ENCODE data around the gene MYH9.
"Not testable (repeated sequence)": the region's sequence is repeated elsewhere in the genome, so short reads cannot be mapped to it uniquely, and the experiment has no call there.

The MYH9 gene

GRCh38 chr22:36267058-36267457 lies 120.7 kb downstream of the MYH9 start:
- no peak for DNase-seq (ENCODE audit: low read depth)

- not testable (repeated sequence) for DNase-seq (ENCODE audit: low read depth)
Observed at GRCh38 chr22:36263886-36264664, 123.7 kb downstream of the MYH9 start.

- DNase-seq (ENCODE audit: low read depth), result not testable (repeated sequence)
Observed at GRCh38 chr22:36263216-36263673, 124.5 kb downstream of the MYH9 start.

GRCh38 chr22:36262307-36262706 lies 125.5 kb downstream of the MYH9 start:
- not testable (repeated sequence) for DNase-seq (ENCODE audit: low read depth)

- not testable (repeated sequence) for DNase-seq (ENCODE audit: low read depth)
Observed at GRCh38 chr22:36261675-36262074, 126.1 kb downstream of the MYH9 start.

GRCh38 chr22:36259615-36260300 lies 128.0 kb downstream of the MYH9 start:
- DNase-seq (ENCODE audit: low read depth), result no peak

- no peak for DNase-seq (ENCODE audit: low read depth)
Observed at GRCh38 chr22:36258701-36259614, 128.8 kb downstream of the MYH9 start.

- DNase-seq (ENCODE audit: low read depth), result no peak
Observed at GRCh38 chr22:36257948-36258670, 129.7 kb downstream of the MYH9 start.

- DNase-seq (ENCODE audit: low read depth), result no peak
Observed at GRCh38 chr22:36257308-36257707, 130.5 kb downstream of the MYH9 start.

- DNase-seq (ENCODE audit: low read depth), result no peak
Observed at GRCh38 chr22:36256478-36256877, 131.3 kb downstream of the MYH9 start.

GRCh38 chr22:36255572-36255971 lies 132.2 kb downstream of the MYH9 start:
- DNase-seq (ENCODE audit: low read depth), result not testable (repeated sequence)

GRCh38 chr22:36253523-36254490 lies 134.0 kb downstream of the MYH9 start:
- DNase-seq (ENCODE audit: low read depth), result no peak

GRCh38 chr22:36252754-36253522 lies 134.8 kb downstream of the MYH9 start, which contains the start of gene APOL1:
APOL1 (plus strand) TSS chr22:36253133; CDS start chr22:36254956, 1,823 bp downstream.
- DNase-seq (ENCODE audit: low read depth), result no peak

GRCh38 chr22:36251979-36252608 lies 135.7 kb downstream of the MYH9 start:
- not testable (repeated sequence) for DNase-seq (ENCODE audit: low read depth)

- not testable (repeated sequence) for DNase-seq (ENCODE audit: low read depth)
Observed at GRCh38 chr22:36250292-36250960, 137.3 kb downstream of the MYH9 start.

- no peak for DNase-seq (ENCODE audit: low read depth)
Observed at GRCh38 chr22:36249160-36249559, 138.6 kb downstream of the MYH9 start.

- no peak for DNase-seq (ENCODE audit: low read depth)
Observed at GRCh38 chr22:36247955-36248354, 139.8 kb downstream of the MYH9 start.

- DNase-seq (ENCODE audit: low read depth), result no peak
Observed at GRCh38 chr22:36246718-36247117, 141.0 kb downstream of the MYH9 start.
